Forelimb muscle (tissue), 1 donor: Measurements from ENCODE around the gene NDUFAF7. TPM values are rescaled to one million over a fixed set of nuclear protein-coding genes. Genes with fewer than 3 reads are reported as not detected.
"Not testable (repeated sequence)": the region's sequence is repeated elsewhere in the genome, so short reads cannot be mapped to it uniquely, and the experiment has no call there.

Source experiments
- DNase-seq: peaks from one replicate; pipeline ENCODE4 v3.0.0-alpha.2; 2013; ENCODE audit warnings: low read depth
- polyA plus RNA-seq: library from polyadenylated mRNA; unstranded; fragments of 120-200 nt; gene quantifications from one replicate; pipeline ENCODE4 v1.2.1, GENCODE V29; 2013; ENCODE audit not compliant: insufficient read length

Gene NDUFAF7
- polyA plus RNA-seq, 1 donor, result 15.2 TPM

- no peak for DNase-seq
Measured at GRCh38 chr2:37211939-37212338, 19.5 kb upstream of the NDUFAF7 start.

GRCh38 chr2:37215250-37215649 lies 16.2 kb upstream of the NDUFAF7 start:
- DNase-seq, result no peak

- DNase-seq, result no peak
Measured at GRCh38 chr2:37219046-37219445, 12.4 kb upstream of the NDUFAF7 start.

- DNase-seq, result no peak
Measured at GRCh38 chr2:37223131-37223530, 8.3 kb upstream of the NDUFAF7 start.

GRCh38 chr2:37224063-37224462 lies 7.4 kb upstream of the NDUFAF7 start:
- no peak for DNase-seq

- not testable (repeated sequence) for DNase-seq
Measured at GRCh38 chr2:37225129-37225528, 6.3 kb upstream of the NDUFAF7 start.

- no peak for DNase-seq
Measured at GRCh38 chr2:37226863-37227262, 4.6 kb upstream of the NDUFAF7 start.

GRCh38 chr2:37228788-37229187 lies 2.7 kb upstream of the NDUFAF7 start:
- DNase-seq, result no peak

- DNase-seq, result no peak
Measured at GRCh38 chr2:37230581-37230980, 877 bp upstream of the NDUFAF7 start.

- DNase-seq, result no peak
Measured at GRCh38 chr2:37232131-37232933, 874 bp downstream of the NDUFAF7 start.

- DNase-seq, result no peak
Measured at GRCh38 chr2:37243435-37243834, 12.0 kb downstream of the NDUFAF7 start.

- DNase-seq, result no peak
Measured at GRCh38 chr2:37244017-37244416, 12.6 kb downstream of the NDUFAF7 start.

GRCh38 chr2:37244755-37245154 lies 13.3 kb downstream of the NDUFAF7 start:
- DNase-seq, result no peak

- no peak for DNase-seq
Measured at GRCh38 chr2:37246205-37246604, 14.7 kb downstream of the NDUFAF7 start.

- DNase-seq, result no peak
Measured at GRCh38 chr2:37250869-37251740, 19.6 kb downstream of the NDUFAF7 start.

- no peak for DNase-seq
Measured at GRCh38 chr2:37262522-37262921, 31.1 kb downstream of the NDUFAF7 start.

- no peak for DNase-seq
Measured at GRCh38 chr2:37263839-37264238, 32.4 kb downstream of the NDUFAF7 start.

- DNase-seq, result no peak
Measured at GRCh38 chr2:37267685-37268084, 36.2 kb downstream of the NDUFAF7 start.

GRCh38 chr2:37268111-37268510 lies 36.7 kb downstream of the NDUFAF7 start:
- DNase-seq, result no peak

- no peak for DNase-seq
Measured at GRCh38 chr2:37271376-37272067, 40.1 kb downstream of the NDUFAF7 start.

GRCh38 chr2:37274359-37274965 lies 43.0 kb downstream of the NDUFAF7 start:
- DNase-seq, result no peak

- no peak for DNase-seq
Measured at GRCh38 chr2:37276291-37276690, 44.8 kb downstream of the NDUFAF7 start.
